ENCODE measurements around the gene POLA2. TPM values are rescaled to one million over a fixed set of nuclear protein-coding genes. Genes with fewer than 3 reads are reported as not detected.

Gene POLA2
- total RNA-seq, 5 donors from 2014 or later (not counting 1 experiment from before 2014, with no cell fraction given): 15.1 to 24.2 (median 20.4) TPM

GRCh38 chr11:65300621-65301275 lies 39.0 kb downstream of the POLA2 start:
- Histone ChIP-seq H3K27ac (ENCODE audit: low read length) (no peak overlapping the region), H3K4me3 (ENCODE audit: control insufficient read depth in 1 of 2, extremely low read depth in 1 of 2, low read length in 1 of 2) (no peak overlapping the region), H3K9me3 (no peaks in the 10 kb centered on the region), H3K27me3 (replicated peaks in 1 of 2; ENCODE audit: control insufficient read depth in 2 of 2, extremely low read depth in 1 of 2, insufficient read depth in 2 of 2, low read length in 1 of 2) (no peaks in the 10 kb centered on the region), H3K4me1 (ENCODE audit: control insufficient read depth in 1 of 2, extremely low read depth in 1 of 2, insufficient read depth in 2 of 2, low read length in 2 of 2) (no peaks in the 10 kb centered on the region), H3K36me3 (ENCODE audit: control insufficient read depth in 2 of 2, extremely low read depth in 1 of 2, insufficient read depth in 1 of 2, low read length in 1 of 2) (peaks cover 2 to 21% of the 10 kb centered on the region in 2 donors)
- 96% methylated on average over 16 of the region's 17 CpGs for WGBS (ENCODE audit: insufficient coverage)
- H3K36me3 Mint-ChIP-seq: peaks cover 6% of the 10 kb centered on the region
- no peaks in the 10 kb centered on the region for H3K27me3 Mint-ChIP-seq
- H3K9me3 Mint-ChIP-seq: no peaks in the 10 kb centered on the region
- H3K4me1 Mint-ChIP-seq: no peaks in the 10 kb centered on the region
- ChIA-PET POLR2A (no interaction called here), CTCF (no interaction called here)
- H3K4me3 Mint-ChIP-seq: no peak overlapping the region
- ATAC-seq (replicated peaks in 1 of 4) (no peak), DNase-seq (no peak)
- no peak overlapping the region for H3K27ac Mint-ChIP-seq

- Histone ChIP-seq H3K27ac (ENCODE audit: low read length) (no peak overlapping the region), H3K4me3 (ENCODE audit: control insufficient read depth in 1 of 2, extremely low read depth in 1 of 2, low read length in 1 of 2) (no peak overlapping the region), H3K36me3 (ENCODE audit: control insufficient read depth in 2 of 2, extremely low read depth in 1 of 2, insufficient read depth in 1 of 2, low read length in 1 of 2) (peaks cover 0 to 14% of the 10 kb centered on the region in 2 donors), H3K27me3 (replicated peaks in 1 of 2; ENCODE audit: control insufficient read depth in 2 of 2, extremely low read depth in 1 of 2, insufficient read depth in 2 of 2, low read length in 1 of 2) (no peaks in the 10 kb centered on the region), H3K4me1 (ENCODE audit: control insufficient read depth in 1 of 2, extremely low read depth in 1 of 2, insufficient read depth in 2 of 2, low read length in 2 of 2) (no peaks in the 10 kb centered on the region), H3K9me3 (no peaks in the 10 kb centered on the region)
- ATAC-seq (replicated peaks in 1 of 4): peak in 1 of 4 experiments; percentile 6
- Mint-ChIP-seq H3K4me1 (no peaks in the 10 kb centered on the region), H3K9me3 (no peaks in the 10 kb centered on the region), H3K4me3 (no peak overlapping the region), H3K27me3 (no peaks in the 10 kb centered on the region), H3K36me3 (no peaks in the 10 kb centered on the region), H3K27ac (no peak overlapping the region)
- no peak for DNase-seq
- POLR2A ChIA-PET: no interaction called here
- CTCF ChIA-PET: interaction anchor here in 1 of 2 donors (0.5 kb wide), 1 partner anchor 49 kb away, joined by 3 read pairs; no protein-coding TSS in a partner anchor
- 85% methylated on average over 11 of the region's 12 CpGs for WGBS (ENCODE audit: insufficient coverage)
Observed at GRCh38 chr11:65301491-65302329, 39.9 kb downstream of the POLA2 start.

- Mint-ChIP-seq H3K4me3 (no peak overlapping the region), H3K4me1 (no peaks in the 10 kb centered on the region), H3K27me3 (no peaks in the 10 kb centered on the region), H3K27ac (no peak overlapping the region), H3K36me3 (no peaks in the 10 kb centered on the region), H3K9me3 (no peaks in the 10 kb centered on the region)
- H3K4me3 ChIP-seq (ENCODE audit: control insufficient read depth in 1 of 2, extremely low read depth in 1 of 2, low read length in 1 of 2): no peak overlapping the region
- H3K27me3 ChIP-seq (replicated peaks in 1 of 2; ENCODE audit: control insufficient read depth in 2 of 2, extremely low read depth in 1 of 2, insufficient read depth in 2 of 2, low read length in 1 of 2): no peaks in the 10 kb centered on the region
- no peaks in the 10 kb centered on the region for H3K36me3 ChIP-seq (ENCODE audit: control insufficient read depth in 2 of 2, extremely low read depth in 1 of 2, insufficient read depth in 1 of 2, low read length in 1 of 2)
- H3K27ac ChIP-seq (ENCODE audit: low read length): no peak overlapping the region
- H3K4me1 ChIP-seq (ENCODE audit: control insufficient read depth in 1 of 2, extremely low read depth in 1 of 2, insufficient read depth in 2 of 2, low read length in 2 of 2): no peaks in the 10 kb centered on the region
- no peaks in the 10 kb centered on the region for H3K9me3 ChIP-seq
- ATAC-seq (replicated peaks in 1 of 4) (no peak), DNase-seq (no peak)
- POLR2A ChIA-PET: no interaction called here
- CTCF ChIA-PET: no interaction called here
- no CpG with 5 or more reads among the region's 3 CpGs for WGBS (ENCODE audit: insufficient coverage)
Observed at GRCh38 chr11:65303555-65303954, 41.8 kb downstream of the POLA2 start.

DNA sequence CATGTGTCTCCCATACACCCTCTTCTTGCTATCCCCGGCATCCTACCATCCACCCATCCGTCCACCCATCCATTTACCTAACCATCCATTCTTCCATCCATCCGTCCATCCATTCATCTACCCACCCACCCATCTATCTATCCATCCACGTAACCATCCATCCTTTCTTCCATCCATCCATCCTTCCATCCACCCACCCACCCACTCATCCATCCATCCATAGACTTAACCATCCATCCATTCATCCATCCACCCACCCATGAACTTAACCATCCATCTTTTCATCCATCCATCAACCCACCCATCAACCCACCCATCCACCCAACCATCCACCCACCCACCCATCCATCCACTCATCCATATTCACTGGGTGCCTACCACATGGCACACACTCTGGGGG lies 42.3 kb downstream of the POLA2 start:
- POLR2A ChIA-PET: no interaction called here
- no peaks in the 10 kb centered on the region for H3K27me3 ChIP-seq (replicated peaks in 1 of 2; ENCODE audit: control insufficient read depth in 2 of 2, extremely low read depth in 1 of 2, insufficient read depth in 2 of 2, low read length in 1 of 2)
- no peak overlapping the region for H3K27ac ChIP-seq (ENCODE audit: low read length)
- no peaks in the 10 kb centered on the region for H3K9me3 Mint-ChIP-seq
- H3K27ac Mint-ChIP-seq: no peak overlapping the region
- H3K4me1 ChIP-seq (ENCODE audit: control insufficient read depth in 1 of 2, extremely low read depth in 1 of 2, insufficient read depth in 2 of 2, low read length in 2 of 2): no peaks in the 10 kb centered on the region
- H3K27me3 Mint-ChIP-seq: no peaks in the 10 kb centered on the region
- 94% methylated on average over 4 of the region's 4 CpGs for WGBS (ENCODE audit: insufficient coverage)
- H3K36me3 Mint-ChIP-seq: no peaks in the 10 kb centered on the region
- H3K4me3 Mint-ChIP-seq: no peak overlapping the region
- no peak for DNase-seq
- CTCF ChIA-PET: no interaction called here
- no peaks in the 10 kb centered on the region for H3K36me3 ChIP-seq (ENCODE audit: control insufficient read depth in 2 of 2, extremely low read depth in 1 of 2, insufficient read depth in 1 of 2, low read length in 1 of 2)
- H3K4me3 ChIP-seq (ENCODE audit: control insufficient read depth in 1 of 2, extremely low read depth in 1 of 2, low read length in 1 of 2): no peak overlapping the region
- H3K4me1 Mint-ChIP-seq: no peaks in the 10 kb centered on the region
- no peaks in the 10 kb centered on the region for H3K9me3 ChIP-seq
- no peak for ATAC-seq (replicated peaks in 1 of 4)

GRCh38 chr11:65304613-65305012 lies 42.9 kb downstream of the POLA2 start:
- ATAC-seq (replicated peaks in 1 of 4) (no peak), DNase-seq (no peak)
- Mint-ChIP-seq H3K27ac (no peak overlapping the region), H3K9me3 (no peaks in the 10 kb centered on the region), H3K27me3 (no peaks in the 10 kb centered on the region), H3K4me1 (no peaks in the 10 kb centered on the region), H3K36me3 (no peaks in the 10 kb centered on the region), H3K4me3 (no peak overlapping the region)
- POLR2A ChIA-PET: no interaction called here
- Histone ChIP-seq H3K27ac (ENCODE audit: low read length) (no peak overlapping the region), H3K9me3 (no peaks in the 10 kb centered on the region), H3K36me3 (ENCODE audit: control insufficient read depth in 2 of 2, extremely low read depth in 1 of 2, insufficient read depth in 1 of 2, low read length in 1 of 2) (no peaks in the 10 kb centered on the region), H3K27me3 (replicated peaks in 1 of 2; ENCODE audit: control insufficient read depth in 2 of 2, extremely low read depth in 1 of 2, insufficient read depth in 2 of 2, low read length in 1 of 2) (no peaks in the 10 kb centered on the region), H3K4me1 (ENCODE audit: control insufficient read depth in 1 of 2, extremely low read depth in 1 of 2, insufficient read depth in 2 of 2, low read length in 2 of 2) (no peaks in the 10 kb centered on the region), H3K4me3 (ENCODE audit: control insufficient read depth in 1 of 2, extremely low read depth in 1 of 2, low read length in 1 of 2) (no peak overlapping the region)
- CTCF ChIA-PET: interaction anchor here in 1 of 2 donors (0.6 kb wide), 1 partner anchor 137 kb away, joined by 3 read pairs; no protein-coding TSS in a partner anchor
- 92% methylated on average over 5 of the region's 7 CpGs for WGBS (ENCODE audit: insufficient coverage)

DNA sequence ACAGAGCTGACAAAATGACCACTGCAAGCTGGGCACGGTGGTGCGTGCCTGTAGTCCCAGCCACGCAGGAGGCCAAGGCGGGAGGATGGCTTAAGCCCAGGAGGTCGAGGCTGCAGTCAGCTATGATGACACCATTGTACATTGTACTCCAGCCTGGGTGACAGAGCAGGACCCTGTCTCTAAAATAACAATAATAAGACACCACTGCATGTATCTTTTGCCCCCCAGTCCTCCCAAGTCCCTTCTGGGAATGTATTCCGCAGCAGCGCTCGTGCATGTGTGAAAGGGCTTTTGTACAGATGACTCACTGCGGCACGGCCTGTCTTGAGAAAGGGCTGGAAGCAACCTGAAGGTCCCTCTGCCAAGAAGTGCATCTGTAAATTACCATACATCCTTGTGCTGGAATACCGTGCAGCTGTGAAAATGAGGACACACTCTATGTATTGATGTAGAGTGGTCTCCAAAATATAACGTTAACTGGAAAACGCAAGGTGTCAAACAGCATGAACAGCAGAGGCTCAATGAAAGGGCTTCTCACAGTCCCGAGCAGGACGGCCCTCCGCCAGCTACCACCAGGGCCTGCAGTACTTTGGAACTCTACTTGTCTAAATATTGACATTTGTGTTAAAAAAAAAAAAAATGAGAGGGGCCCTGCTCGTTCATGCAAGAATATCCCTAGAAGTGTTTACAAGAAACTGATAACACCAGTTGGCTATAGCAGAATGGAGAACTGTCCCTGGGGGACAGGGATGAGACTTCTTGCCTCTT lies 43.9 kb downstream of the POLA2 start:
- no peak overlapping the region for H3K27ac Mint-ChIP-seq
- DNase-seq: no peak

More for the DNA sequence above, 43.9 kb downstream of the POLA2 start:
- no peaks in the 10 kb centered on the region for H3K4me1 Mint-ChIP-seq
- Histone ChIP-seq H3K36me3 (ENCODE audit: control insufficient read depth in 2 of 2, extremely low read depth in 1 of 2, insufficient read depth in 1 of 2, low read length in 1 of 2) (no peaks in the 10 kb centered on the region), H3K27me3 (replicated peaks in 1 of 2; ENCODE audit: control insufficient read depth in 2 of 2, extremely low read depth in 1 of 2, insufficient read depth in 2 of 2, low read length in 1 of 2) (no peaks in the 10 kb centered on the region), H3K27ac (ENCODE audit: low read length) (no peak overlapping the region), H3K9me3 (no peaks in the 10 kb centered on the region), H3K4me1 (ENCODE audit: control insufficient read depth in 1 of 2, extremely low read depth in 1 of 2, insufficient read depth in 2 of 2, low read length in 2 of 2) (no peaks in the 10 kb centered on the region), H3K4me3 (ENCODE audit: control insufficient read depth in 1 of 2, extremely low read depth in 1 of 2, low read length in 1 of 2) (no peak overlapping the region)
- H3K36me3 Mint-ChIP-seq: no peaks in the 10 kb centered on the region
- ATAC-seq (replicated peaks in 1 of 4): no peak
- 93% methylated on average over 12 of the region's 17 CpGs for WGBS (ENCODE audit: insufficient coverage)
- ChIA-PET CTCF (interaction anchor here in 1 of 2 donors (0.6 kb wide), 1 partner anchor 138 kb away, joined by 3 read pairs; no protein-coding TSS in a partner anchor), POLR2A (no interaction called here)
- H3K9me3 Mint-ChIP-seq: no peaks in the 10 kb centered on the region
- H3K27me3 Mint-ChIP-seq: no peaks in the 10 kb centered on the region
- H3K4me3 Mint-ChIP-seq: no peak overlapping the region

Data from T-cell (primary cell).